HG02610 (cell line): ENCODE results near the gene MIS12.

Experiments used
- ATAC-seq: cut with Tn5 transposase; IDR thresholded peaks from one replicate; pipeline ENCODE4 v1.9.1; 2021; ENCODE audit warnings: mild to moderate bottlenecking, moderate library complexity; ENCODE audit not compliant: unreplicated experiment

The MIS12 gene, protein sequence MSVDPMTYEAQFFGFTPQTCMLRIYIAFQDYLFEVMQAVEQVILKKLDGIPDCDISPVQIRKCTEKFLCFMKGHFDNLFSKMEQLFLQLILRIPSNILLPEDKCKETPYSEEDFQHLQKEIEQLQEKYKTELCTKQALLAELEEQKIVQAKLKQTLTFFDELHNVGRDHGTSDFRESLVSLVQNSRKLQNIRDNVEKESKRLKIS

DNA sequence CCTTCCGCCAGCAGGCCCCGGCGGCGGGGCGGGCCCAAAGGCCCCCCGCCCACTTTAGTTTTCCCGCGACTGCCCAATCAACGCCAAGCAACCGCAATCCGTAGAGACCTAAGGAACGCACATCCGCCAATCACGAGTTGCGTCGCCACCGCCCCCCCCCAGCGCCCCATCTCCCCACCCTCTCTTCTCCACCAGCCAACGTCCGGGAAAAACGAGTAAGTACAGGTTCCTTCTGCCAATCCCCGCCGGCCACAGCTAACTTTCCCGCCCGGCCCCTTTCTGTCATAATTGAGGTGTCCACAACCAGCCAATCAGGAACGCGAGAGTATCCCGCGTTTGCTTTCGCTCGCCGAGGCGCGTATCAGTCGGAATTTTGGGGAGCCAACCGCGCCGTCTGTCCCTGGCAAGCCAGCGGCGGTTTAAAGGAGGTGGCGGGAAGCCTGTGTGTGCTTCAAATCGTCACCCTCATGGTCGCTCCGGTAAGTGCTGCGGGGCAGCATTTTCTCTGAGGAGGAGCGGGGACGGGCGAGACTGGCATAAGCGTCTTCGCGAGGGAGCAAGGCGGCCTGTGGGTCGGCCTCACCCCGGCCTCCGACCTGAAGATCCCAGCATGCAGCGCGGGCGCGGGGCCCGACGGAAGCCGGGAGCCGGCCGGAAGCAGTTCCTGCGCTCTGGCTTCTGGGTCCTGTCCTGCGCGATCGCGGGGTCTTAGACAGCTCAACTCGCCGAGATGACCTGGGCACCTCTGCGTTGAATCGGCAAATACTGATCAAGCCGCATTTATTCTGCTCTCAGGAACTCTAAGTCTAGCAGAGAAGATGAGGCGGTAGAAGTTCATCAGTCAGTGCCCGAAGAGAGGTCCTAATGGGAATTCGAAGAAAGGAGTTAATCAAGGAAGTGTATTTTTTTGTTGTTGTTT, at the start of gene MIS12:
Gene MIS12, plus strand, starts transcription at position 361 of the 919 bp plus-strand sequence. CDS start 2,297 bp downstream, outside the sequence.
- peak; percentile 80 for ATAC-seq

DNA sequence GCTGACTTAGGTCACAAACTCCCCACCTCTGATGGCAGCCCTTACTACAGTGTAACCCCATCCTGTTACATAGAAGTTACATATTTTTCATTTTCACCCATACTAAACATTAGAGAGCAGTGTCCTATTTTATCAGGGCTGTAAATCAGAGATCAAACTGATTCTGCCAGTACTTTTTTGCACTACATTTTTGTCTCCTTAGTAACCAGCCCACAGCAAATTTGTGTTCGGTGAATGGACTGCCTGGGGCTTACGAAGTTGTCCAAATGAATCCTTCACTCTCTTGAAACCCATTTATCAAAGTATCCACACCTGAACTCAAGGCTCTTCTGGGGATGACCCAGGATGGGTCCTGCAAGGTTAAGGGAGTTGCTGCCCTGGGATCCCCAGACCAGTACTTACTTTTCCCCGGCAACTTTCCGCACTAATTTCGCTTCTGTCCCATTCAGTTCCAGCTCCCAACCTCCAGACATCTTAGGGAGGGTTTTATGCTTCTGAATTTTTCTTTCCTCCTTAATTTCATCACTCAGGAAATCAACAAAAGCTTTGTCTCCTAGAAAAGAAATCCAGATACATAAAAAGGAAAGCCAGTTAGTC, 48.5 kb upstream of the MIS12 start:
- ATAC-seq: no peak

DNA sequence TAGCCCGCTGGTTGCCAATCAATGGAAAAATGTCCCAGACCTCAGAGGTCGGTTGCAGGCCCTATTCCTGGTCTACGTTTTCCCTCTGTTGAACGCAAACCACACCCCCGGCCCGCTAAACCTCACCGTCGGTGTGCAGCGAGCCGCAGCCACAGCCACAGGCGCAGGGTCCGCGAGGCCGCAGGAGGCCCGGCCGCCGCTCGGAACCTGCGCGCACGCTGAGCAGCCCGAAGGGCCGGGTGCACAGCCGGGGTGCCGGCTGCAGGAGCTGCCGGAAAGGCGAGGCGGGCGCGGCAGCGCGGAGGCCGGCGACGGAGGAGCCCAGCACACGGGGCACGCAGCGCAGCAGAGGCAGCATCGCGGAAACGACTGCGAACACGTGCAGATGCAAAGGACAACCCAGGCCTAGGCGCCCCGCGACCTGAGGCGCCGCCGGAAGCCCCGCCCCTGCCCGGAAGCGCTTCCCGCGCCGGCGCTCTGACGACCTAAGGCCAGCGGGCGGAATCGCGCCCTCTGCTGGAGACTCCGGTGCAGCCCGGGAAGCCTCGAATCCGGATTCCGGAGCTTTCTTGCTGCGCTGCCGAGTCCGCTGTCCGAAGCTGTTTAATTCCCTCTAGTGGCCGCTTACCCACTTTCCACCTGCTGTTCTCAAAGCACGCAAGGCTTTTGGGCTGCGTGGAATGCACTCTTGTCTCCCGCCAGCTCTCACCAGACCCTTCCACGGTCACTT, 47.5 kb upstream of the MIS12 start, which contains the start of gene C1QBP:
Gene C1QBP, minus strand, starts transcription at position 440 of the 730 bp plus-strand sequence. Its CDS starts 82 bp downstream, at position 358.
- peak; percentile 79 for ATAC-seq

DNA sequence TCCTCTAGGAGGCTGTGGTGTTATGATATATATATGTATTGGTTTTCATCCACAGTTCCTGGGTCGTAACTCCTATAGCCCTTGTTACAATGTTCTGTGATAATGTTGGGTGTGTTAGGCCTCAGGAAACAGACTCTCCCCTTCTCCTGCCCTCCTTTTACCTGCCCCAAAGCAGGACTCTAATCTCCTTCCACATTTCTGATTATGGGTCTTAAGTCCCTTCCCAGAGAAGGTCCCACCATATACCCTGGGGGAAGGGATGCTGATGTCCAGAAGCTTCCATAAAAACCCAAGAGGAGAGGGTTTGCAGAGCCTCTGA, 47.0 kb upstream of the MIS12 start:
- ATAC-seq: no peak

DNA sequence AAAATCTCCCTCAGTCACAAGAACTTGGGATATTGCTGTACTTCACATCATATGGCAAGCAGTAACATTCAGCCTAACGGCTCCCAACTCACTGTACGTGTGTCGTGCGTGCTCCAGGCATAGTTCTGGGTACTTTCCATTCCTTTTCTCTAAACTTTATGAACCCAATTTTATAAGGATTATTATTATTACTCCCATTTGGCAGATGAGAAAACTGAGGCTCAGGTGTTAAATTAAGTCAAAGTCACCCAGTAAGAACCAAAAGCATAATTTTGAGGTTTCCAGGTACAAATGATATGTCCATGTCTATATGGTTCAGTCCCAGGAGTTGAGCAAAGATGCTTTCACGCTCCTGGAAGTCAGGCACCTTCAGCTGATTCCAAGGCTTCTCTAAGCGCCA, 42.6 kb upstream of the MIS12 start:
- no peak for ATAC-seq

DNA sequence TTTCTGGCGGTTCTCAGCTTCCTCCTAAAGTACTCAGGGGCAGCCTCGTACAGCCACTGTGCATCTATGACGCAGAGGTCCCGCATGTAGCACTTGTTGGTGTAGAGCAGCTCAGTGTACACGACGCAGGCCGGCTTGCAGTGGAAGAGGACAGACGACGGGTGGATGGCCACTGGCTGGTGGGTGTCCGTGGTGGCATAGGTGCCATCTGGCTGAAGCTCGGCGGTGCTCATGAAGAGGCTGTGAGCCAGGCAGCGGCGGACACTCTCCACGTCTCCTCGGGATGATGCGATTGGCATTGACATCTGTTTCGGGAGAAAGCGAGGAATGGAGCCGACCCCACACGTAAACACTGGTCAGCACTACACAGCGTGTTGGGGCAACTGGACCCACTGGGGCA, 42.2 kb upstream of the MIS12 start:
- ATAC-seq: no peak

DNA sequence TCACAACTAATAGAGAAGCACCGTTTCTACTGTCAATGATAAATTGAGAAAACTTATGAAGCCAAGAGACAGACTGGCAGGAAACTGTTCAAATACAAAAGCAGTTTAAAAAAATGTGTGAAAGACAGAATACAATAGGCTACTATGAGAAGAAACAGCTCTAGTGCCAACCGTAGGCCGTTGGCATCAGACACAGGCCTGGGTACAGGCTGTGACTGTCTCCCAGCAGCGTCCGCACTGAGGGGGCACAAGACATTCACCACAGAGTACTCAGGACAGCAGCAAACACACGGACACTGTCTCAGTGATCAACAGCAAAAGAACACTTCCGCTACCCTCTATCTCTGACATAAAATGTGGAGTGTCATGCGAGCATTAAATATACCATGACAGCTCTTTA, 39.6 kb upstream of the MIS12 start:
- ATAC-seq: no peak

DNA sequence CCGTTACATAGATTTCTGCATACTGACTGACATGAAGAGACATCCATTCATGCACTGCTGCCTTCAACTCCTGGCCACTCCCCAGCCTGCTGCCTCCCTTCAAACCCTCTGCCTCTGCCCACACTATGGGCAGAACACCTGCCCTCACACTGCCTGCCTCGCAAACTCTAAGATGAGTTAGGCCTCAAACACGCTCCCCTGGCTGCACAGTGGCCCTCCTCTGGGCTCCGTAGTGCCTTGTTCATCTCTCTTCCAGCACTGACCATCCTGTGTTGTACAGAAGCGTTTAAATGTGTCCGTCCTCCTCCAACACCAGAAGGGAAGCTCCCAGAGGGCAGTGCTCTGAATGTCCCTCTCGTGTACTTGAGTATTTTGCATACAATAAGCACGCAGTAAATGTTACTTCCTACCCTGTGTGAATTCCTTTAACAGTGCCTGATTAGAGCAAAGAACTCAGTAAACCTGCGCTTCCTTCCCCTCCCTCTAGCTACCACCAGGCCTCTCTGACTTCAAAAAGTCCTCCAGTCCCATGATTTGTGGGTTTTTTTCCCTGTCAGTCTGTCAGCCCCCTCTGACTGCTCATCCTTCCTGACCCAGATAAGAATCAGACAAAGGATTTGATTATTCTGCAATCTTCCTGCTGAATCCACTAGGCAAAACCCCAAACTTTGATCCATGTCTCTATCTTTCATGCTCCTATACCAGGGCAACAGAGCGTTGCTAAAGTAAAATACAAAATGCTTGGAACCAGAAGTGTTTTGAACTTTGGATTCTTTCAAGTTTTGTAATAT, 21.5 kb upstream of the MIS12 start:
- no peak for ATAC-seq

DNA sequence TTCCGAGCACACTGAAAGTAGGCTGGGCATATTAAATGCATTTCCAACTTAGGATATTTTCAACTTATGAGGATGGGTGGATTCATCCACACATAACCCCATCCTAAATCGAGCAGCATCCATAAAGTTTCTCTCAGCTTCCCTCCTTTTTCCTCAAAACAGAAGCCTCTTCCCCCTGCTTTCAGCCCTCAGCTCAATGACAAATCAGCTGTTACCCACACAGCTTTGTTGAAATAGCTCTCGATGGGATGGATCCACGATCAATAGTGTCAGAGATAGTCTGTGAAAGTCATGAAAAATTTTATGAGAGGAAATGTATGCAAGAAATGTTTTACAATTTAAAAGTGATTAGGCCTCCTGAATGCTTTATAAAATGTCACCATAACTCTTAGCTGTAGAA, 20.1 kb upstream of the MIS12 start:
- no peak for ATAC-seq

DNA sequence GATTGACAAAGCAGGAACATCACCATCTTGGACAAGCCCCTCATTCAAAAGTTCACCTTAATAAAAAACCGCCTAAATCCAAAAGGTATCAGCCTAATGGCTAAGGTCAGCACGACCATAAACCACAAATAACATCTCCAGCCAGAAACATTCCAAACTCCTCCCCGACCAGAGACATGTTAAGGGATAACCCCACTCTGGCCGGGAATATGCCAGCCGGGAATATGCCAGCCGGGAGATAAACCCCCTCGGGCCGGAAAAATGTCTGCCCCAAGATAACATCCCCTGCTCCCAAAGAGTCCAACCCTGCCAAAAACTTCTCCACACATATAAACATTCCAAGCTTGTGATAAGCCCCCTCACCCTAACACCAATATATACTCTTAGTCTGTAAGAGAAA, 18.9 kb upstream of the MIS12 start:
- no peak for ATAC-seq

DNA sequence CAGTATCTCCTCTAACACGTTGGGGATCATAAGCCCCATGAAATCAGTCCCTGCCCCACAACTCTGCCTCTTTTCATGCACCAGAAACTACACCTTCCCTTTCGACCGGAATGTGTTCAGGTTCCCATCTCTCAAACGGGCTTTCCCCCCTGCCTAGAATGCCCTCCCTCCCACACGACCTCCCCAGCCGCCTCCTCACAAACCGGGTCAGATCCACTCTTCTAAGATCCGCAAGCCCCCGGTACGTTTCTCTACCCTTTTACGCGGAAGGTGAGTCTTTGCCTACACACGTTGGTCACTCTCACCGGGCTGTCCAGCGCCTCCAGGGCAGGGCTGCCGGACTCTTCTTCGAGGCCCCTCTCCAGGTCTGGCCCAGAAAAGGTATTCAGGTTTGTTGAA, 18.3 kb upstream of the MIS12 start:
- ATAC-seq: no peak

DNA sequence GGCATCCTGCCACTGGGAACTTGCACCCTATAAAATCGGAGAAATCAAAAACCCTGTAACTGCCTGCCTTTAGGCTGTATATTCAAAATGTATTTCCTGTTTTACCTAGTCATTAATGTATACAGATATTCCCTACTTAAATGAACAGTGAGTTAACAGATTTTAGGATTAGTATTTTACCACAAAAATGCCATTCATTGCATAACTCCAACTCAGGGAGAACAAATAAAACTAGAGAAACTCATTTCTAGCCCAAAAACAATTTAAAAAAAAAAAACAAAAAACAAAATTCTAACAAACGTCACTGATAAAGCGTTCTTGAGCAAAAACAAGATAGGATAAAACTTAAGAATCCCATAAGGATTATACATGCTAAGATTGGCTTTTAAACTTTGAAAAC, 13.9 kb upstream of the MIS12 start:
- ATAC-seq: no peak

DNA sequence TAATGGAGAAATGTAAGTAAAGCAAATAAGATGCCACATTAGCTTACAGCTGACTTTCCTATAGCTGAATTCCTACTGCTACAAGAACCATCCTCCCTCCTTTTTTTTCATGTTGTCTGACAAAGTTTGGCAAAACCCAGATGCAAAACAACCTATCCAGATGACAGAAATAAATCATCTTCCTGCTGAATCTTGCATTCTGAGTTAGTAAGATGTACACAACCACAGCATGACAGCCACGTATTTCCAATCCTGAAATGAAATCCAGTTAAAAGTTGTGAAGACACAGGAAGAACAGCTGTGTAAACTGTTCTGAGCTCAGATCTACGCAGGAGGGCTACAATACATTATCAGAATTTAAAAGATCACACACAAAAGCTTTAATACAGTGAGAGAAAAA, 12.5 kb upstream of the MIS12 start:
- no peak for ATAC-seq

DNA sequence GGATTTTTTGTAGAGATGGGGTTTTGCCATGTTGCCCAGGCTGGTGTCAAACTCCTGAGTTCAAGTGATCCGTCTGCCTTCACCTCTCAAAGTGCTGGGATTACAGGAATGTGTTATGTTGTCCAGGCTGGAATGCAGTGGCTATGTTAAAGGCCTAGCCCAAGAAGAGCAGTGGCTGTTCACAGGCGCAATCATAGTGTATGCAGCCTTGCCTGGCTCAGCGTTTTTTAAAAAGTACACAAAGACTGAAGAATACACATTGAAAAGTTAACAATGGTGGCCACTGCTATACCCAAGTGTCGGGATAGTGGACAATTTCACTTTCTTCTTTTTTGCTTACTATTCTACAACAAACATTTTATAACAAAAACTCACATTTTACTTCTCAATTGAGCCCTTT, 7.4 kb upstream of the MIS12 start:
- ATAC-seq: no peak

DNA sequence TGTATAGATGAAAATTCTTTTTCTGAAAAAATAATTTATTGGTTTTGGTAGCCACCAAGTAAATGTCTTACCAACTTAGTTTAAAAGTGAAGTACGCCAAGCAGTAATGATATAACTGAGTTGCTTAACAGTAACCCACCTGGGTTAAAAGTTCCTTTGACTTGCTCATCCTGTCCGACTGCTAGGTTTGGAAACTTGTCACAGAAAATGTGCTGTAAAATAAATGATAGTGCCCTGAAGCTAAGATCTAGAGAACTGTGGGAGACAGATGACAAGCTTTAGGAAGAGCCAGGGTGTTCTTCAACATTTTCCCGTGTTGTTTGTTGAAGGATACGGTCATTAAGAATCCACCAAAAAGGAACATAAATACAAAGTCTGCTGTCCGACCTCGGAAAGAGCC, 5.4 kb upstream of the MIS12 start:
- ATAC-seq: no peak

DNA sequence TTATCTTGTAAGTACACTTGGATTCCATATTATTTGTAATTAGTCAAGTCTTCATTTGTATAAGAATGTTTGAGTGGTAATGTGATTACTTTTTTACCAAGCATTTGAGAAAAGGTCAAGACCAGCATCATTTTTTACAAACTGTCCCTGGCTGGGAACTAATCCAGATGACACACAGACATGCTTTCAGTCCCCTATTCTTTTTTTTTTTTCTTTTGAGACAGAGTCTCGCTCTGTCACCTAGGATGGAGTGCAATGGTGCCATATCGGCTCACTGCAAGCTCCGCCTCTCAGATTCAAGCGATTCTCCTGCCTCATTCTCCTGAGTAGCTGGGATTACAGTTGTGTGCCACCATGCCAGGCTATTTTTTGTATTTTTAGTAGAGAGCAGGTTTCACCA, 4.9 kb upstream of the MIS12 start:
- no peak for ATAC-seq

DNA sequence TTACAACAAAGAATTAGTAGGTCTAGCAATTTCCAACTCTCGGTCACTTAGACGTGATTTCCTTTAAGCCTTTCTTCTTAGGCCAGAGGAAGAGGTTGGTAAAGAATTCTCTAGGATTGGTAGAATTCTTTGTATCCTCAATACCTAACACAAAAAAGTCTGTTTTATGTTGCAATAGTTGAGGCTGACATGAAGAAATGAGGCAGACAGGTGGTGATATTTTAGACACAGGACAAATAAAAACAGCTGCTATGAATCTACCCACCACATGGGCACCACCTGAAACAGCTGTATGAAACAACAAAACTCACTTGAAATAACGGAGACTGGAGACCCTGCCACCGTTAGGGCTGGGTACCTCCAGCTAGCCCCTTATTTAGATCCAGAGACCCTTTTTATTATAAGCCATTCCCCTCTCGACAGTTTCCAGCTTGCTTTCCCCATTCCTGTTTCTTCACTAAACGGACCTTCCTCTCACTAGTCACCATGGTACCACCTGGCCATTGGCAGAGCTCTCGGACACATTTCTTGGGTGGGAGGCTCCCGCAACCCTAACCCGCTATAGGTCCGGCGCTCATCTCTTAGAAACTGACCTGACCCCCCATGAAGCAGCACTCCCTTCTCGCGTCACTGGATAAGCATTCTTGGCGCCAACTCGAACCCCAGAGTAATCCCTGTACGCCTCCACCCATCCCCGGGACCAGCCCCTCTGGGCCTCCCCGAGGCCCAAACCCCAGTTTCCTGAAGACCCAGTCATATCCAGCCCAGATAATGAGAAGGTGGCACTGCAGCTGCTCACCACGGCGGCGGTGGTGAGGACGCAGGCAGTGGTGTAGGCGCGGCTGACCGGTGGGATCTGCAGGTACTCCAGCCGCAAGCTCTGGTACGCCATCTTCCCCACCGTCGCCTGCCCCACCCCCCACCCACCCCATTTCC, 828 bp upstream of the MIS12 start, which contains the start of gene DERL2:
Gene DERL2, minus strand, starts transcription at position 909 of the 936 bp plus-strand sequence. Its CDS starts 17 bp downstream, at position 892.
- peak; percentile 26 for ATAC-seq

DNA sequence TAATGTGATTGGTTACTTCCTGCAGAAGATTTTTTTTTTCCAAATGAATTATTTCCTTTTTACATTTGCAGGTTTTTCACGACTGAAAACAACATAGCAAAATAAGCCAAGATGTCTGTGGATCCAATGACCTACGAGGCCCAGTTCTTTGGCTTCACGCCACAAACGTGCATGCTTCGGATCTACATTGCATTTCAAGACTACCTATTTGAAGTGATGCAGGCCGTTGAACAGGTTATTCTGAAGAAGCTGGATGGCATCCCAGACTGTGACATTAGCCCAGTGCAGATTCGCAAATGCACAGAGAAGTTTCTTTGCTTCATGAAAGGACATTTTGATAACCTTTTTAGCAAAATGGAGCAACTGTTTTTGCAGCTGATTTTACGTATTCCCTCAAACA, 2.4 kb downstream of the MIS12 start:
- no peak for ATAC-seq

DNA sequence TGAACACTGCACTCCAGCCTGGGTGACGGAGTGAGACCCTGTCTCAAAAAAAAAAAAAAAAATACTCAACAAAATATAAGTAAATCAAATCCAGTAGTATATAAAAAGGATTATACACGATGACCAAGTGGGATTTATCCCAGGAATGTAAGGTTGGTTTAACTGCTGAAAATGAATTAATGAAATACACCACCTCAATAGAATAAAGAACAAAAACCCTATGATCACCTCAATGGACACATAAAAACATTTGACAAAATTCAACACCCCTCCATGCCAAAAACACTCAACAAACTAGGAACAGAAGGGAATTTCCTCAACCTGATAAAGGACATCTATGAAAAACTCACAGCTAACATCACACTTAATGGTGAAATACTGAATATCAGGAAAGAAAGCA, 6.6 kb downstream of the MIS12 start:
- ATAC-seq: no peak
